DOHH2 (cell line): ENCODE data around the gene RASGEF1B.

Source experiments
- H3F3A ChIP-seq: fragments of 200-600 bp; sonication (generic), shearing (Covaris generic); 2 replicates; pipeline ENCODE4 v1.6.0; 2016; ENCODE audit warnings: antibody characterized with exemption, mild to moderate bottlenecking; ENCODE audit not compliant: control insufficient read depth, insufficient read depth
- H3K27ac ChIP-seq: fragments of 200-600 bp; sonication (generic); 2 replicates; pipeline ENCODE4 v1.5.1; 2014; ENCODE audit warnings: low read depth, mild to moderate bottlenecking, low read length, moderate library complexity
- H3K27me3 ChIP-seq: fragments of 200-600 bp; sonication (generic); 2 replicates; pipeline ENCODE4 v1.6.1; 2014; ENCODE audit warnings: mild to moderate bottlenecking, low read length, mixed read lengths; ENCODE audit not compliant: control insufficient read depth
- H3K36me3 ChIP-seq: fragments of 200-600 bp; sonication (generic); 2 replicates; pipeline ENCODE4 v1.6.1; 2014; ENCODE audit warnings: mild to moderate bottlenecking, low read length, moderate library complexity, mixed read lengths; ENCODE audit not compliant: control insufficient read depth
- H3K4me1 ChIP-seq: fragments of 200-600 bp; sonication (generic); 2 replicates; pipeline ENCODE4 v1.6.1; 2014; ENCODE audit warnings: mild to moderate bottlenecking, low read length, mixed read lengths; ENCODE audit not compliant: control insufficient read depth
- H3K4me2 ChIP-seq: fragments of 200-600 bp; sonication (generic); 2 replicates; pipeline ENCODE4 v1.6.0; 2014; ENCODE audit warnings: mild to moderate bottlenecking, low read length, moderate library complexity
- H3K4me3 ChIP-seq: fragments of 200-600 bp; sonication (generic); 2 replicates; pipeline ENCODE4 v1.5.1; 2014; ENCODE audit warnings: mild to moderate bottlenecking, low read length, mixed read lengths
- H3K79me2 ChIP-seq: fragments of 200-600 bp; sonication (generic); 2 replicates; pipeline ENCODE4 v1.6.1; 2014; ENCODE audit warnings: mild to moderate bottlenecking, low read length, mixed read lengths; ENCODE audit not compliant: control insufficient read depth
- H3K9me2 ChIP-seq: fragments of 200-600 bp; sonication (generic); replicated peaks from 2 replicates; pipeline ENCODE4 v1.6.1; 2014; ENCODE audit warnings: mild to moderate bottlenecking, low read length, mixed read lengths; ENCODE audit not compliant: control insufficient read depth
- H3K9me3 ChIP-seq: fragments of 200-600 bp; sonication (generic); 2 replicates; pipeline ENCODE4 v1.6.1; 2014; ENCODE audit warnings: antibody characterized with exemption, low read length, mixed read lengths; ENCODE audit not compliant: control insufficient read depth, insufficient read depth
- H4K20me1 ChIP-seq: fragments of 200-600 bp; sonication (generic); 2 replicates; pipeline ENCODE4 v1.6.0; 2014; ENCODE audit warnings: low read depth, mild to moderate bottlenecking, antibody characterized with exemption, low read length, moderate library complexity; ENCODE audit not compliant: control insufficient read depth, insufficient read depth
- CTCF ChIP-seq: fragments of 200-600 bp; sonication (generic); IDR thresholded peaks from one replicate; pipeline ENCODE4 v1.5.1; 2014; ENCODE audit warnings: antibody characterized with exemption, mild to moderate bottlenecking, low read depth, low read length; ENCODE audit not compliant: poor library complexity, severe bottlenecking
- EZH2phosphoT487 ChIP-seq: fragments of 200-600 bp; sonication (generic); IDR thresholded peaks from 2 replicates; pipeline ENCODE4 v1.6.1; 2017; ENCODE audit warnings: borderline replicate concordance, mild to moderate bottlenecking, antibody characterized with exemption, low read length, moderate library complexity, mixed read lengths

Gene RASGEF1B

GRCh38 chr4:81447566-81448229, 24.0 kb downstream of the RASGEF1B start:
- Histone ChIP-seq H3K36me3 (peaks cover 94% of the 10 kb centered on the region), H3K9me2 (no peaks in the 10 kb centered on the region), H3K79me2 (no peaks in the 10 kb centered on the region), H4K20me1 (no peaks in the 10 kb centered on the region), H3K4me2 (no peak overlapping the region), H3K27ac (no peak overlapping the region), H3K9me3 (no peaks in the 10 kb centered on the region), H3K27me3 (no peaks in the 10 kb centered on the region), H3K4me1 (no peaks in the 10 kb centered on the region), H3F3A (no peaks in the 10 kb centered on the region), H3K4me3 (no peak overlapping the region)
- TF ChIP-seq EZH2phosphoT487 (no peak), CTCF (no peak)

DNA sequence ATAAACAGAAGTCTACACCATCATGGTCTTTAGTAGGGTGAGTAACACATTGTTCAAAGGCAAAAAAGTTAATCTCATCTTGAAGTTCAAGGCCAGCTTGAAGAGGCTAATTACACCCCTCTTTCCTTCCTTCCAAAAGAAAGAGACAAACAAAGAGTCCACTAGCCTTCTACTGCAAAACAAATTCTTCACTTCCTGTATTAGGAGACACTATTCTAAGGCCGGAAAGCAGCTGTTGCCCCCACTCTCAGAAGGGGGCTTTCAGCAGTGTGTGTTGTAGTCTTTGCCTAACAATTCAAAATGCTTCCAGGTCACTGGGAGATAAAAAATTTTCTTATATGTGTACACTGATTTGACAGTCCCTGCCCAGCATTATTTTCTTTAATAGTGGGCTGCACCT, 25.1 kb downstream of the RASGEF1B start:
- H3K79me2 ChIP-seq: no peaks in the 10 kb centered on the region
- no peaks in the 10 kb centered on the region for H4K20me1 ChIP-seq
- H3K9me2 ChIP-seq: no peaks in the 10 kb centered on the region
- H3K4me2 ChIP-seq: no peak overlapping the region
- no peak overlapping the region for H3K4me3 ChIP-seq
- H3F3A ChIP-seq: no peaks in the 10 kb centered on the region
- TF ChIP-seq EZH2phosphoT487 (no peak), CTCF (no peak)
- H3K27ac ChIP-seq: no peak overlapping the region
- H3K27me3 ChIP-seq: no peaks in the 10 kb centered on the region
- H3K36me3 ChIP-seq: peaks cover 94% of the 10 kb centered on the region
- no peaks in the 10 kb centered on the region for H3K4me1 ChIP-seq
- H3K9me3 ChIP-seq: no peaks in the 10 kb centered on the region

DNA sequence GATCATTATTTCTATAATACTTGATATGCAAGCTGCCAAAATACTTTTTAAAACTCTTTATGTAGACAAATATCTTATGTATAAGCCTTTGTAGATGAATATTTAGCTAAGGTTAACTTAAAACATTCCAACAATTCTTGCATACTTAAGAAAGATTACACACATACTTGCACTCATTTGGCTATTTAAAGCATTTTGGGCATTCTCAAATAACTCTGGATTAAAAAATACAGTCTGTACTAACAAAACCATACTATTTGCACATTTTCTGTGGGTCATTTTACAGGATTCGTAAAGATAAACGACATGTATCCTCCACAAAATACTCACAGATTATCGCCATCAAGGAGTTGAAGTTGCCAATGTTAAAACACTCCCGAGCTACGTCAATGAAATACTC, 26.5 kb downstream of the RASGEF1B start:
- no peak overlapping the region for H3K4me2 ChIP-seq
- H3K4me3 ChIP-seq: no peak overlapping the region
- H3K27ac ChIP-seq: no peak overlapping the region
- no peaks in the 10 kb centered on the region for H3K27me3 ChIP-seq
- H3K36me3 ChIP-seq: peaks cover 97% of the 10 kb centered on the region
- H3K4me1 ChIP-seq: no peaks in the 10 kb centered on the region
- TF ChIP-seq CTCF: no peak
- TF ChIP-seq EZH2phosphoT487: no peak
- H3K9me2 ChIP-seq: no peaks in the 10 kb centered on the region
- no peaks in the 10 kb centered on the region for H3K9me3 ChIP-seq
- no peaks in the 10 kb centered on the region for H4K20me1 ChIP-seq
- H3F3A ChIP-seq: no peaks in the 10 kb centered on the region
- H3K79me2 ChIP-seq: no peaks in the 10 kb centered on the region
